HG02970 (cell line): ENCODE data around the gene ASPG.

Experiments used
- ATAC-seq: cut with Tn5 transposase; IDR thresholded peaks from one replicate; pipeline ENCODE4 v1.9.1; 2021; ENCODE audit warnings: mild to moderate bottlenecking, moderate library complexity, moderate number of reproducible peaks; ENCODE audit not compliant: unreplicated experiment, low FRiP score

ASPG gene

DNA sequence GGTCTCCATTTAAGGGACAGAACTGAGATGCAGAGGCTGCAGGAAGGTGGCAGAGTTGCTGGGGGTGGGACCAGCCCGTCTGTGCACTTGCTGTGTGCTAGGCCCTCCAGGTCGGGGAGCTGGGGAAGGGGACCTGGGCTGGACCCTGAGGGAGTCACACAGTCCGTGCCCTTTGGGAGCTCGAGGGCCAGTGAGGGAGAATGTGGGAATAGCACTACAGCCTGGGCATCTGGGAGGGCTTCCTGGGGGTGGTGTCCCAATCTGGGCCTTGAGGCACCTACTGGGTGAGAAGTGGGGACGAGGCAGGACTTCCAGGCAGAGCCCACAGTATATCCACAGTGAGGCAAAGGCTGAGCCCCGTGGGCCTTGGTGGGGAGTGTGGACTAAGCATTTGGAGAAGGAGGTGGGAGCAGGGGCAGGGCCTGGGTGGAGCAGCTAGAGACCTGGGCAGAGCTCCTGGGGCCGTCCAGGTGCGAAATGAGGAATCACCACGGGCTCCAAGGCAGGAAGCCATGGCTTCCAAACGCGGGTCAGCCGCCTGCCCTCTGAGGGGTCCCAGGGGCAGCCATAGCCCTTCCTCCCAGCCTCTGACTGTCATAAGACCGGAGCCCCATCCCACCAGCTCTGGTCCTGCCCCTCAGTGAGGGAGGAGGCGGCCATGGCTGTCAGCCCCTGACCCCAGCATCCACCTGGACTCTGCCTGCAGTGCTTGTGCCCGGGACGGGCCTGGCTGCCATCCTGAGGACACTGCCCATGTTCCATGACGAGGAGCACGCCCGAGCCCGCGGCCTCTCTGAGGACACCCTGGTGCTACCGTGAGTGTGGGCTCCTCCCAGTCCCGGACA is 6.6 kb downstream of the ASPG start:
- ATAC-seq = no peak

DNA sequence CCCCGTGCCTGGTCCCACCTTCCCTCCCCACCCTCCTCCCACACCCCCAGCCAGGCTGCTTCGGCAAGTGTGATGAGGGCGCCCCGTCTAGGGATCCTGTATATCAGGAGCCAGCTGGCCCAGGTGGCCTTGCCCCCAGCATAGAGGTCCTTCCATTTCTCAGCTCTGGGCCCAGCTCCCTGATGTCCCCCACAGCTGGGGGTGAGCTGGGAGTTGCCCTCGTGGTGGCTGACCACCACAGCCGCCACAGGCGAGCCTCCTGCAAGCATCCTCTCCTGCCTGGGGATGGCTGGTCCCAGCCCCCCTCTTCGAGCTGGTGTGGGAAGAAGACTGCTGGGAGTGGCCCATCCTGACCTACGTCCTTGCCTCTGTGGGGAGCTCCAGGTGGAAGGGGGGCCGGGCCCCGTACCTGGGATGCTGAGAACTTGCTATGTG is 7.4 kb downstream of the ASPG start:
- no peak for ATAC-seq

DNA sequence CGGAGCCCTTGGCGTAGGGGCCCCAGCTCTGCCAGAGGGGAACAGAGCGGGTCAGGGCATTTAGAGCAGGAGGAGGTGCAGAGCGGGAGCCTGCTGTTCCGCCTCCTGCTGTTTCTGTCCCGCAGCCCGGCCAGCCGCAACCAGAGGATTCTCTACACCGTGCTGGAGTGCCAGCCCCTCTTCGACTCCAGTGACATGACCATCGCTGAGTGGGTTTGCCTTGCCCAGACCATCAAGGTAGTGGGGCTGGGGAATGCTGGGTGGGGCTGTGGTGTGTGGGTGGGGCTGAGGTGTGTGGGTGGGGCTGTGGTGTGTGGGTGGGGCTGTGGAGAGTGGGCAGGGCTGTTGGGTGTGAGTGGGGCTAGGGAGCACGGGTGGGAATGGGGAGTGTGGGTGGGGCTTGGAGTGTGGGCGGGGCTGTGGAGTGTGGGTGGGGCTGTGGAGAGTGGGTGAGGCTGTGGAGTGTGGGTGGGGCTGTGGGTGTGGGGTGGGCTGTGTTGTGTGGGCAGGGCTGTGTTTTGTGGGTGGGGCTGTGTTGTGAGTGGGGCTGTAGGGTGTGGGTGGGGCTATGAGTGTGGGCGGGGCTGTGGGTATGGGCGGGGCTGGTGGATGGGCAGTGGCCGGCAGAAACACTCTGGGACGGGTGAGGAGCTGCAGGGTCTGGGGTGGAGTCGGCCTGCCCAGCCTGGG is 8.0 kb downstream of the ASPG start:
- no peak for ATAC-seq

DNA sequence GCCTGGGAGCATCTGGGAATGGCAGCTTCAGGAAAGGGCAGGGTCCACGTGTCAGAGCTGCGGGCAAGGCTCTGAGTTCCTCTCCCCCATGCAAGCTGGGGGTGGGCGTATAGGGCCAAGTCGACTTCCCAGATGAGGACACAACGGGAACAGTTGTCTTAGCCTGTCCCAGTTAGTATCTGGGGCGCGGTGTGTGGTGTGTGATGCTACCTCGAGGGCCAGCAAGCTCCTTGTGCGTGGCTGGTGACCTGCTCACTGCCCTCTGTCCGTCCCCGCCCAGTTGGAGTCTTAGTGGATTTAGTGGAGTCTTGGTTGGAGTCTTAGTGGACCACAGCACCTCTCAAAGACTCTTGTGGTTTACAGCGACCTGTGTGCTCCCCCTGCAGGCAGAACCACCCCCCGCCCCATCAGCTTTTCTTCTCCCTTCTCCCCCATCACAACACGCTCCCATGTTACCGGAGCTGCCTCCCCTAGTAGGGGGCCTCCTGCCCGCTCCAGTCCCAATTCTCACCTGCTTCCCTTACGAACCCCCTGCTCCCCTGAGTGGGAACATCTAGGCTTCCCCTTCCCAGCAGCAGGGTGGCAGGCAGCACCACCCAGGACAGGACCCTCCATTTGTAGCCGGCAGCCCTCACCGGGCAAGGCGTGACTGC is 8.7 kb downstream of the ASPG start:
- ATAC-seq = no peak

DNA sequence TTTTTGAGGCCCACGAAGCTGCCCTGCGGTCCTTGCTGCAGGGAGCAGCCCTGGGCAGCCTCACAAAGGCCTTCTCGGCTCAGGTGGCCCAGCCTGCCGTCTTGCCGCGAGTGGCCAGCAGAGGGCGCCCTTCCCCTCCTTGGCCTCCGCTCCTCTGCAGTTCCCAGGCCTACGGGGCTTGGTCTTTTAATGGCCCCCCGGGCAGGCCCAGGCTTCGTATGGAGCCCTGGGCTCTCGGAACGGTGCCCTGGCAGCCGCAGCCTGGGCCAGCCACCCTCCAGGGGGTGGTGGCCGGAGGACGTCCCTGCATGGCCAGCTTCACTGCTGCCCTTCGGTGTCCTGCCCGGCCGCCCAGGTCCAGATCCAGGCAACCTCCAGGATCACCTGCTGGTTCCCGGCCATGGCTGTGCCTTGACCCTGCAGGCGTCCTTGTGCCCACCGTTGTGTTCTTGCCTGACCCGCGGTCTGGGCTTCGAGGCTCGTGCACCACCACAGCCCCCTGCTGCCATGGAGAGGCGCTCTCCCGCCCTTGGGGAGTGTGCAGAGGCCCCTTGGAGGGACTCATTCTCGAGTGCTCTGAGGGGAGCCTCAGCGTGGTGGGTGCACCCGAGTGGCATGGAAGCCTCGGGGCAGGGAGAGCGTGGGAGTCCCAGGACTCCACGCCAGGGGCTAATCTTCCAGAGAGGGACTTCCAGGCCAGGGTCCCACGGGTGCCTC is 9.4 kb downstream of the ASPG start:
- no peak for ATAC-seq

DNA sequence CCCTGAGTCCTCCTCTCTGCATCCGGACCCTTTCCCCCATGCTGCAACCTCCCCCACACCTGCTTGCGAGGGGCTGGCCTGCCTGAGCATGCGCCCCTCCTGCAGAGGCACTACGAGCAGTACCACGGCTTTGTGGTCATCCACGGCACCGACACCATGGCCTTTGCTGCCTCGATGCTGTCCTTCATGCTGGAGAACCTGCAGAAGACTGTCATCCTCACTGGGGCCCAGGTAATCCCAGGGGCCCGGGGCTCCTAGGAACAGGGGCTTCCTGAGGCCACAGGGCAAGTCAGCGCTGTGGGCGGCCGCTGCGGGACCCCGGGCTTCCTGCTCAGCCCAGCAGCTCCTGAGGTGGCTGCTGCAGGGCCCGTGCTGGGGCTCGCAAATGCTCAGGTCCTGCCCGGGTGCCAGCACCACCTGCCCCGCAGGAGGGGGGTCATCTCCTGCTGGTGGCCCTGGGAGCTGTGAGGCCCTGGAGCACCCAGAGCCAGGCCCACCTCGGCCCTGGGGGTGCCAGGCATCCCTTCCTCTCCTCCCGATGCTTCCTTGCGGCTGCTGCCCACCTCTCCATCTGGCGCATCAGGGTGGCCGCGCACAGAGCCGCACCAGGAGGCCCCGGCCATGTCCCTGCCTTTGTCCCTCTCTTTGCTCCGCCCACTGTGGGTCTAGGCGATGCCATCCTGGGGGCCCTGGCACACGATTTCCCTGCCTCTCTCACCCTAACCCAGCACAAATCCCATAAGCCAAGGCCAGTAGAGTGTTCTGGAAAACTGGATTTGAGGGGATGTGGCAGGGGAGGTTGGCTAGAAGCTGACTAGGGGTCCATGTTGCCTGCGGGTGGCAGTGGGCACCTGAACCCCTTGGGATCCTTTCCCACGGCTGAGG is 10.2 kb downstream of the ASPG start:
- ATAC-seq = no peak

DNA sequence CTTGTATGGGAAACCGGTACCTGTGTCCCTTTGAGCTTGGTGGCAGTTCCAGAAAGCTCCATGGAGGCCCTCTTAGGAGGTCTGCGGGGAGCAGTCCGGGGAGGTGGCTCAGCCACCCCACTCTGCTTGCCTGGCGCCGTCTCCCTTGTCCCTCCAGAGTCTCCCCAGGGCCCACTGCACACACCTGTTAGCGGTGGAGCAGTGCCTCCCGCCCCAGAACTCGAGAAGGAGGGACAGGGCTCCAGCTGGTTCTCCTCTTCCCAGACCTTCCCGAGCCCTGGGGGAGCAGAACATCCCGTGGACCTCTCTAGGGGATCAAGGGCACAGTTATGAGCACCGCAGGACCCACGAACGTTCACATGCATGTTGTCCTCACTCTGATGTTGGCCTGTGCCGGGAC is 10.8 kb downstream of the ASPG start:
- no peak for ATAC-seq

DNA sequence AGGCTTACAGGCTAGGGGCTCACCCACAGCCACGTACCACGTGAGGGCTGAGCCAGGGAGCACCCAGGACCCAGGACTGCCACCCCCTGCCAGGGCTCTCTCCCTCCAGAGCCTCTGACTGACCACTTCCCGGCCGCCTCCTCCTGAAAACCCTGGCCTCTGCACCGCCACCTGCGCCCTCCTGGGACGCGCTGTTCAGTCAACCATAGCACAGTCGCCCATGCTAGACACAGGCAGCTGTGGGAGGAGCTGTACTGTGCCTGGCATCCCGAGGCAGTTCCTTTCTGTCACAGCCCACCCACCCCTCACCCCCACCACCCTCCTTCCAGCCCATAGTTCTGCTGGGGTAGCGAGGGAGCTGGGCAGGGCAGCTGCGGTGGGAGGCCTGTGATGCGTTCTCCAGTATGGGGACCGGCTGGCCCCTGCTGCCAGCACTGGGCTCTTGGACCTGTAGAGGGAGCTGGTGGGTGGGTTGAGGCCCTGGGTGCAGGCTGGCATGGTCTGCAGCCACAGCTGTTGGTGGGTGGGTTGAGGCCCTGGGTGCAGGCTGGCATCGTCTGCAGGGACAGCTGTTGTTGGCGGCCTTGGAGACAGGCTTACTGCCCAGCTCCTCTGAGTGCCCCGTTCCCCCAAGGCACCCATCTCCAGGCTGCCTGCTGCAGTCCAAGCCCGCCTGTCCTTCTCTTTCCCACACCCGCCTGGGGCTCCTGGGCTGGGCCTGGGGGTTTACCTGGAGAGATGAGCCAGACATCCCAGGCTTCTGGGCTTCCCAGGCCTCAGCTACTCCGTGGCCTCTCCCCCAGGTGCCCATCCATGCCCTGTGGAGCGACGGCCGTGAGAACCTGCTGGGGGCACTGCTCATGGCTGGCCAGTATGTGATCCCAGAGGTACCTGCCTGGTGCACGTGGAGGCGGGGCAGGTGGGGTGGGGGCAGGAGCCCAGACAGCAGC is 11.5 kb downstream of the ASPG start:
- no peak for ATAC-seq

DNA sequence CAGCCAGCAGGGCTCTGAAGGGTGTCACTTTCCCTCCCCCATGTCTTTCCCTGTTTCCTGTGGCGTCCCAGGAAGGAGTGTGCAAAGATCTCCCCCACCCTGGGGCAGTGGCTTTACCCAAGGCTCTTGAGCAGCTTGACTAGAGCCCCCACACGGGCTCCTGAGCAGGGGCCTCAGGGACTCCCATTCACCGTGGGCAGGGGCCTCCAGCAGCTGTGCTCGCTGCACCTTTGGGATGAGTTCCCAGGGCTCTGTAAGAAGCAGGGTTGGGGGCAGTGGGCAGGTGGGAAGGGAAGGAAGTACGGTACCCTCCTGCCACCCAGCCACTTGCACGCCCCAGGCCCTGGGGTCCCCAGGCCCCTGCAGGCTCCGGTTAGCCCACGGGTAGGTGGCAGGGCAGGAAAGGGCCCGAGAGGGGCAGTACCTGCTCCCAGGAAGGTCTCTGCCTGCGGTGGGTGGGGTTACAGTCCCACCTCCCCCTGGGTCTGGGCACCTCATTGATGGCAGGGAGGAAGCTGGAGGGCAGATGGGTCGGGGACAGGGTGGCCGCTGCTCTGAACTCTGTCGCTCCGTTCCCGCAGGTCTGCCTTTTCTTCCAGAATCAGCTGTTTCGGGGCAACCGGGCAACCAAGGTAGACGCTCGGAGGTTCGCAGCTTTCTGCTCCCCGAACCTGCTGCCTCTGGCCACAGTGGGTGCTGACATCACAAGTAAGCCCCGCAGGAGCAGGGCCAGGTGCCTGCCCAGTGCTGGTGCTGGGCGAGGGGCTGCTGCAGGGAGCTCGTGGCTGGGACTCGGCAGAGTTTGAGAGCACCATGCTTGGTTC is 13.0 kb downstream of the ASPG start:
- no peak for ATAC-seq

DNA sequence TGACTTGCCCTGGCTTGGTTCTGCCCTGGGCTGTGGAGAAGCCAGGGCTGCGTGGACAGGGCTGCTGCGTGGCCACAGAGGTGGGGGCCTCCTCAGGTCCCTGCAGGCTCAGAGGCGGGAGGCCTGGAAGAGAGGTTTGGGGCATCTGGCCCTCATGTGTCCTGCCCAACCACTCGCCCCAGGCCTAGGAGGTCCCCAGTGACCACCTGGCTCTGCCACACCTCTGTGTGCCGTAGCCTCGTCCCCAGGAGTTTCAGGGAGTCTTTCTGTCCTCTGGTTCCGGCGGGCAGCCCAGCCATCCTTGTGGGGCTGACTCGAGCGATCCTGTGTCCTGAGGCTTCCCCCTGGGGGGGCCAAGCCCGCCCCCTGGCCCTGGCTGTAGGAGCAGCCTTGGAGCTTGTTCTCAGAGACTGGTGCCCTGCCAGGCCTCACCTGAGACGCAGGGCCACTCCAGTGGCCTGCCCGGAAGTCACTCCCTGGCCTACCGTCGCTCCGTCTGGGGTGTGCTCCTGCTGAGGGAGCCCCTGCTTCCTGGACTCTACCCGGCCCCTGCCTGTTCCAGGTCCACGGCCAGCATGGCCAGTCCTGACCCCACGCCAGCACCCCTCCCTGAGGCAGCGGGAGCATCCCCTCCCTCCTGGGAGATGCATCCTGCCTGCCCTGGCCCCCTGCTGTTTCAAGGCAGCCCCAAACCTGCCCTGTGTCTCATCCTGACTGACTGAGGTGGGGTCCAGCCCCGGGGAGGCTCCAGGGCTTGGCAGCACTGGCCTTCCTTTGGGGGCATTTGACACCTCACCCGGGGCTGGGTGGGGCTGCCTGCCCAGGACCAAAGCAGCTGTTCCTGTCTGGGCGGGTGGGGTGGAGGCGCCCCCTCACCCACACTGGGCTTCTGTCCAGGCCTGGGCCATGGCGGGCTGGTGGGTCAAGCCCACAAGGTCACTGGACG is 13.9 kb downstream of the ASPG start:
- ATAC-seq = no peak

DNA sequence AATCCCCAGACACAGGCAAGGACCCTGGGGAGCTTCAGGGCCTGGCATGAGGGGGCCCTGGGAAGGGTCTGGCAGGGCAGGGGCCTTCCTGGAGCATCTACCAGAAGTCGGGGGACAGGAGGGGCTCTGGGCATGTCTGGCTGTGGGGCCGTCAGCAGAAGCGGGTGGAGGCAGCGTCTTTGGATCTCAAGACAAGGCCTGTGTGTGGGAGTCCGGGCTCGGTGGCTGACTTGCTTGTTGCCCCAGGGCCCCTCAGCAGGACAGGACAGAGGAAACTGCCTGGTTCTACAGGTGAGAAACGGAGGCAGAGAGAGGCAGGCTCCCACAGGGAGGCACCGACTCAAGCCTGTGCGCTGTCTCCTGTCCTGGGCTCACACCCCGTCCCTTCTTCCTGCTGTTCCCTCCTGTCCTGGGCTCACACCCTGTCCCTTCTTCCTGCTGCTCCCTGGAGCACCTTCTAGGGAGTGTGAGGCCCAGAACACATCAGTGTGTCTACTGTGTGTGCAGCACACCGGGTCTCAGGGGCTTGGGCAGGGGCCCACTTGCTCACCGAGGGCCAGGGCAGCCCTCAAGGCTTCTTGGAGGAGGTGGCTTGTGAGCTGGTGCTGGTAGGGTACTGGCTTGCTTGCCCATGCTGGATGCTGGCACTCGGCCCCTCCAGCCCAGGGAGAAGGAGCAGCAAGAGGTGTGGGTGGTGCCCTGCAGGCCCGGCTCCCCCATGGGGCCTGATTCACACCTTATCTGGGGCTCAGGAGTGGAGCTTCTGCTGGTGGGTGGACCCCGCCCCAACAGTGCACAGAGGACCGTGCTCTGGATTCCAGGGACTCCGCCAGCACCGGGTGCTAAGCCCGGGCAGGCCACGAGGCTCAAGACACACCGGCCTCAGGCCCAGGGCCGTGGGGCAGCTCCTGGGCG is 14.9 kb downstream of the ASPG start:
- no peak for ATAC-seq

DNA sequence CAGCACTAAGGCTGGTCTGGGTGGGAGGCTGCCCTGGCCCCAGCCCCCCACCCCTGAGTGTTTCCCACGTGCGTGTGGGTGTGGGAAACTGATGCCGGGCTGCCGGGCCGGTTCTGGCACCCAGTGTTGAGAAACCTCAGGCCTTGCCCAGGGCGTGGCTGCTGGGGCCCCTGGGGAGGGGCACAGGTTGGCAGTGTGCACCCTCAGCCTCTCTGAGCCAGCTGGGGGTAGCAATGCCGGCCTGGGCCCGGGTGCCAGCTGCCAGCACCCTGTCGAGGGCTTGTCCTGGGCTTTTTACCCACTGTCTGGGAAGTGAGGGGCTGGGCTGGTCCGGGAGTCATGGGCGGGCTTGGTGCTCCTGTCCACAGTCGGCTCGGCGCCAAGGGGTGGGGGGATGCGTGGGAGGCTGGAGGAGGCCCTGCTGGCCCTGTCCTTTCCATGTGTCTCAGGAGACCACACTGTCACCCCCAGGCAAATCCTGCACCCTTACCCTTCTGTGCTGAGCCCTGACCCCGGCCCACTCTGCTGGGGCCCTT is 15.7 kb downstream of the ASPG start:
- no peak for ATAC-seq

DNA sequence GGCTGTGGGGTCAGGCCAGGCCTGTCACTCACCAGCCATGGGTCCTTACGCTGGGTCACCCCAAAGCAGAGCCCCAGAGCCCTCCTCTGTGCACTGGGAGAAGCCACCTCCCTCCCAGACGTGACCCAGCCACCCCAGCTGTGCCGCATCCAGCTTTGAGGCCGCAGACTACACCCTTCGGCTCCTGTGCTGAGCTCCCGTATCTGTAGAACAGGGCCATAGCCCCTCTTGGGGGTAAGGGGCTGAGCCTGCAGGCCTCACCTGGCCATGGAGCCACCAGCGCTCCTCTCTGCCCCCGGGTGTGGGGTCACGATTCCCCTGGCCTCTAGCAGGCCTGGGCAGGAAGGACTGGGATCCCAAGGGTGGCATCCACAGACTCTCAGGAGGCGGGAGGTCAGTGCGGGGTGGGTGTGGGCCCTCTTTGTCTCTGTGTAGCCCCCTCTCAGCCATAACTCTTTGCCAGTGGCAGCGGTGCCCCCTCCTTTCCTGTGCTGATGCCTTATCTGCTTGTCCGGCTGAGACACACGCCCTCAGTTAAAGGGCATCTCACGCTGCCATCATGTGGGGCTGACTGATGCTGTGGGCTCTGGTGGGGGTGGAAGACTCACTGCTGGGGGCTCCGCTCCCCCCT is 16.3 kb downstream of the ASPG start:
- ATAC-seq = no peak

DNA sequence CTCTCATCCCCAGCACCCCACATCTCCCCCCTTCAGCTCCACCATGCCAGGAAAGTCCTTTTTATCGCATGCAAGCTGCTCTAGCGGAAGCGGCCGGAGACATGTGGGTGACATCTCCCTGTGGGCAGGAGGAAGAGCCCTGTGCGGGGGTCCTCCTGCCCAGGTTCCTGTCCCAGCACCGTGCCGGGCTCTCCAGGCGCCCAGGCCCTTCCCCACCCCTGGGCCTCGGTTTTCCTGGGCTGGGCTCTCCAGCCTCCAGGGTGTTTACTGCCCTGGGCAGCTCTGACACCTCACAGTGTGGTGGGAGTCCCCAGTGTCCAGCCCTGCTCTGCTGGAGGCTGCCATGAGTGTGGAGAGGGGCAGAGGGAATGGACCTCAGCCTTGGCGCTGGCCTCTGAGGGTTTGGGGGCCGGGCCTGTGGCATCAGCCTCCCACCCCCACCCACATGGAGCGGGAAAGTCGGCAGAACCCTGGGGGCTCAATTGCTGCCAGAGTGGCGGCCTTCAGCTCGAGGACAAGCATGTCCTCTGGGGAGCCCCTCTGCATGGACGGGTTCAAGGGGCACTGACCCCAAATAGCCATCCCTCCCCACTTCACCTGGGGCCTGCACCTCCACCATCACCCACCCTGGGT is 16.9 kb downstream of the ASPG start:
- no peak for ATAC-seq

DNA sequence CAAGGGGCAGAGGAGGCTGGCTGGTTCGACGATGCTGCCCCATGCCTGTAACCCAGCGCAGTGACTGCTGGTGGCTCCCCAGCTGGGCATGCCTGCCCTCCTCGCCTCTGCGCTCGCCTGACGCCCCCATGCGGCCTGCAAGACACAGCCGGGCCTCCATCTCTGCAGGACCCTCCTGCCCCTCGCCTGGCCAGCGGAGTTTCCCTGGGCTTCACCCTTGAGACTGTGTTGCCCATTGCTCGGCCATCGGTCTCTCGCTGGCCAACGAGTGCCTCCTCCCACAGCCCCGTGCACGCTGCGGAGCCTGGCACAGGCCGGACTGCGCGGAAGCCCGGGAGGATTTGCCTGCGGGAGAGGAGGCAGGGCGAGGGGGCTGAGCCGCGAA is 17.6 kb downstream of the ASPG start:
- ATAC-seq = no peak
